A172 (cell line): Measurements from ENCODE around the gene EMC8. TPM values are rescaled to one million over a fixed set of nuclear protein-coding genes. Genes with fewer than 3 reads are reported as not detected.
"Not testable (repeated sequence)": the region's sequence is repeated elsewhere in the genome, so short reads cannot be mapped to it uniquely, and the experiment has no call there.

Source experiments
- DNase-seq: peaks from one replicate; pipeline ENCODE4 v3.0.0-alpha.2; 2015; ENCODE audit warnings: low spot score
- total RNA-seq: library from RNA; depleted of rRNA; stranded (reverse); fragments of >200 nt; shearing (Covaris generic); gene quantifications from 2 replicates; pipeline ENCODE4 v1.2.3, GENCODE V29; 2014; rRNA removed

Gene EMC8
- total RNA-seq = 65.9 and 68.5 TPM in 2 replicates

DNA sequence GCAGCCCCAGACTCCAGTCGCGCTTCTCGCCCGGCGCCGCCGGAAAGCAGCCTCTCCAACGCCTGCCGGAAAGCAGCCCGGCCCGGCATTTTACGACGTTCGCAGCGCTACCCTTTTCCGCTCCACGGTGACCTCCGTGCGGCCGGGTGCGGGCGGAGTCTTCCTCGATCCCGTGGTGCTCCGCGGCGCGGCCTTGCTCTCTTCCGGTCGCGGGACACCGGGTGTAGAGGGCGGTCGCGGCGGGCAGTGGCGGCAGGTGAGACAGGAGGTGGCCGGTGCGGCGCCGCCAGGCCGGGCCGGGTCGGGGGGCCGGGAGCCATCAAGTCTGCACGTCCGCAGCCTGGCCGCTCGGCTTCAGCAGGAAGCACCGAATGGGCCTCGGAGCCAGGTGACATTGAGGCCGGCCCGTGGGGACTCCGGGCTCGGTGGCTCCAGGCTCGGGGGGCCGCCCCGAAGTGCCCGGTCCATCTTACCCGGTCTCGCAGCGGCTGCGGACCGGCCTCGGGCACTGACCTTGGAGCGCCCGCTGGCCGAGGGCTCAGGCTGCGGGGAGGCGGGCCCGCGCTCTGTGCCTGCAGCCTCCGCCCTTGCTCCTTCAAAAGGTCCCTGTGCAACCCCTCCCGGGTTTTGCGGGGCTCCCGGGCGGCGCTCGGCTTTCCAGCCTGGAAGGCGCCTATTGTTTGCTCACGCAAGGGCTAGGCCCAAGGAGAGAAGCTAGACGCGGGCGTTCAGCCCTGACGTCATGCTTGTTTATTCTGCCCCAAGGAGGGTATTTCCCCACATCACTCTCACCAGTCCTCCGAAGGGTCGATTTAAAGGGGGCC, at the start of gene EMC8, which contains the start of gene COX4I1:
Gene EMC8, minus strand, starts transcription at position 48 of the 824 bp plus-strand sequence. CDS start 249 bp downstream, outside the sequence.
Gene COX4I1, plus strand, starts transcription at position 199 of the 824 bp plus-strand sequence. CDS start 1,511 bp downstream, outside the sequence.
- DNase-seq = peak; percentile 84

DNA sequence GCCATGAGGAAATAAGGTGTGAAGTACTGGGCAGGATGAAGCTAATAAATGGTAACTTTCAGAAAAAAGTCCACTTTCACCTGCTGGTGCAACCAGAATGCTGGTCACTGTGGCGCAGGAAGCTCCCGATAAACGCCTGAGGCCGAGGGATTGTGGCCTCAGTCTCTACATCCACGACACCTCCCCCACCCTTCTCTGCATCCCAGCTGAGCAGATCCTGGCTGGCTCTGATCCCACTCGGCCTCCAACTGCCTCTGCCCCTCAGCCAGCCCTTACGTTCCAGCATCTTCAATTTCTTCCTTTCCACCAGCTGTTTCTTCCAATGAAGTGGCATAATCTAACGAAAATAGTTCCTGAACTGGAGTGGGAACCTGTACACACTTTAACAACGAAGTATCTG, 49.6 kb upstream of the EMC8 start:
- DNase-seq = no peak

DNA sequence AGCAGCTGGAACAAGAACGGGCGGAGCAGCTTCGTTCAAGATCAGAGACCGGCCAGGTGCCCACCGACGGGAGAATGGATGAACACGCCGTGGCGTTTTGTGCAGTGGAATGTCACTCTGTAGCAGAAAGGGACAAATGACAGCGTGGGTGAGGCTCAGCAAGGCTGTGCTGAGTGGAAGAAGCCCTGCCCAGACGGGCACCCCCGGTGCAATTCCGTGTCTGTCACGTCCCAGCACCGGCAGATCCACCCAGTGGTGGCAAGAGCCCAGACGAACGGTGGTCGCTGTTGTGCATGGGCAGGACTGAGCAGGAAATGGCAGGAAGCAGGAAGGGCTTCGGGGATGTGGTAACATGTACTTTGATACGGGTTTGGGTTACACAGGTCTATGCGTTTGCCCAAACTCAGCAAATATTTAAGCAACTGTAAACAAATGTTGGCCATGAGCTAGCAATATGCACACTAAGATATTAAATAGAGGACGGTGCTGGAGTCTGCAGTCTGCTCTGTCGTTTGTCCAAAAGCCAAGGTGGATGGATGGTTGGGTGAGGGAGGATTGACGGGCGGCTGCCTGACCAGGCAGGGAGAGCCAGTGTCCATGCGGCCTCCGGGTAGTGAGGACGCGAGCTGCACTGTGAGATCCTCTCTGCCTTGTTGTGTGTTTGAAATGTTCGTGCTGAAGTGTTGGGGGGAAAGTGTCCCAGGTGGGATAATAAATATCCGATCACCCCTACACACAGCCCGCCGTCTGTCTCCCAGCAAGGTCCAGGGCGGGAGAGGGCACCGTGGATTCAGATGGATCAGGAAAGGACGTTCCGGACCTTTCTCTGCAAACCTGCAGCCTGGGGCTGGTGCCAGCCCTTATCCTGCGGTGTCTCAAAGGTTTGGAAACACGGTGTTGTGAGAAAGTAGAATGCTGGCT, 48.6 kb upstream of the EMC8 start:
- DNase-seq = no peak

DNA sequence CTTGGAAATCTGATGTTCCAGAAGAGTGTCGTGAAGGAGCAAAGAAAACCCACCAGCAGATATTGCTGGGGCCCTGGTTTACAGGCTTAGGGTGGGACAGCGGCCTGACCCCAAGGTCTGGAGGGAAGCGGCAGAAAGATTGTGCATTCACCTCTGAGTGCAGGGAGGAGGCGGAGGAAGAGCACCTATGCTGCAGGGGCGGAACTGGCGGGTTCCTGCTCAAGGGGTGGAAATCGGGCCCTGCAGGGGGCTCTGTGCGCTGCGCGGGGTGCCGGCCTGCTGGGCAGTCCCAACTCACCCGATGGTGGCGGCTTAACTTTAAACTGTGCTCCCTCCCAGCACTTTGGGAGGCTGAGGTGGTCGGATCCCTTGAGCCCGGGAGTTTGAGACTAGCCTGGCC, 47.7 kb upstream of the EMC8 start:
- DNase-seq = no peak

DNA sequence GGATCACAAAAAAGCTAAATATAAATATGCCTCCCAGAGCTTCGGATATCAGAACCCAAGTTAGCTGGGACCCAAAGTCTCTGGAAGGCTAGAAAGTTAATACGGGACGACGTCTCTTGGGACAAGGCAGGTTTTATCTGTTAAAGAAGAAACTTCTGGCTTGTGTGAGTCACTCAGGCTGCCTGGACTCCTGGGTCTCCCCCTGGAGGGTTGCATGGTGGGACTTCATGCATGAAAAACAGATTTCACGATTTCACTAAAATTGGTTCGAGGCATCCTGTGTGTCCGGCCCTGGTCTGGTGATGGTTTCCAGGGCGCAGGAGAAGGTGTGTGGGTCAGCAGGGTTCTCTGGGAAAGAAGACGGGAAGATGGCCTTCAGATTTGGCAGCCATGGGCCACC, 47.1 kb upstream of the EMC8 start:
- DNase-seq = no peak

DNA sequence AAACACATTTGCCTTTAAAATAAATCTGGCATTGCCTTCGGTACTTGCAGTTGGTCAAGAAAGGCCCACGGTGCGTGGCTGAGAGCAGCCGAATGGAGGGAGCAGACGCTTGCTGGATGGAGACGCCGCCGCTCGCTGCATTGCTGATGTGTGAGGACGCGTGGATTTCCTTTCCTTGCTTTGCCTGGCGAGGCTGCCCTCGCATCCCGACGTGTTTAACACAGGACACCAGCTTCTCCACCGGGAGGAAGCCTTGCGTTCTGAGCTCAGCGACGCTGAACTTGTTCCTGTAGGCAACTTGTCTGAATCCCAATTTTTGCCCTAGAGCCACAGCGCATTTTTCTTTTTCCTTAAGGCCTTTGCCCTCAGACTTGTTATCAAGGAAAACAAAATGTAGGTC, 45.9 kb upstream of the EMC8 start:
- DNase-seq = no peak

DNA sequence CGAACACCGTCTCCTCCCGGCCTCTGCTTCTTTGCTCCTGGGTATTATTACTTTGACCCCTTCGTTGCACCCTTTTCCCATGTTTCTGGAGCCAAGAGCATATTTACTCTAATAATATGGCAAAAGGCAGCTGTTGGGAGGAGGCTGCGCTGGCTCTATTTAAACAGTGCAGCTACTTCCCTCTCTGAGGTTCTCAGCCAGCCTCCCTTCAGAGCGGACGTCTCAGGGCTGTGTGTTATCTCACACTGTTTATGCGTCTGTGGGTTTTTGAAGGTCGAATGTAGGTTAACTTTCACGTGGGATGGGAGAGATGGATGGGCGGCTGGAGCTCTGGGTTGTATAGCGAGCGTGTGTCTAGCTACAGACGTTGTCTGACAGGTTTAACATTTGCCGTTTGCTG, 45.4 kb upstream of the EMC8 start:
- no peak for DNase-seq

DNA sequence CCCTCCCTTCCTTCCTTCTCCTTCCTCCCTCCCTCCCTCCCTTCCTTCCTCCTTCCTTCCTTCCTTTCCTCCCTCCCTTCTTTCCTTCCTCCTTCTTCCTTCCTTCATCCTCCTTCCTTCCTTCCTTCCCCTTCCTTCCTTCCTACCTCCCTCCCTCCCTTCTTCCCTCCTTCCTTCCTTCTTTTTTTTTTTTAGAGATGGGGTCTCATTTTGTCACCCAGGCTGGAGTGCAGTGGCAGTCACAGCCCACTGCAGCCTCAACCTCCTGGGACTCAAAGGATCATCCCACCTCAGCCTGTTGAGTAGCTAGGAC, 44.8 kb upstream of the EMC8 start:
- no peak for DNase-seq

DNA sequence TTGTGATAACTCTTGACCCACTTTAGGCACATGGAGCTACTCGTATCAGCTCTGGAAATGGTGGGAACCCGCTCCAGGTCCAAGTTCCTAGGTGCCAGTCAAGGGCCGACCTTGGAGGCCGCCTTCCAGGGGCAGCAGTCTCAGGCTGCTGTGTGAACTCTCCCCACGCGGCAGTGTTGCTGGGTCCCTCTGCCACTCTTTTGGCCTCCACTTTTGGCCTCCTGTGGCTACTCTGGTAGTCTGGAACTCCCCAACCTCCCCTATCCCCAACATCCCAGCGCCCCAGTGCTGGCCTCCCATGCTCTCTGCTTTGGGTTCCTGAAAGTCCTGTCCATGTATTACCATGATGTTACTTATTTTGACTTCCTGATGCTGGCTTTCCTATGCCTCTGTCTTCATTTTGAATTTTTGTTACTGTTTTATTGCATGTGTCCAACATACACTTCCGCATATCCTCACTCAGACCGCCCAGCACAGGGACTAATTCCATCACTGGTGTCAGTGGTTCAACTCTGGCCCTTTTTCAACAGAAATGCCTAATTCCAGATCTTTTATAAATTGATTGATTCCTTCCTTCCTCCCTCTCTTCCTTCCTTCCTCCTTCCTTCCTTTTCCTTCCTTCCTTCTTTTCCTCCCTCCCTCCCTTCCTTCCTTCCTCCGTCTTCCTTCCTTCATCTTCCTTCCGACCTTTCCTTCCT, 44.3 kb upstream of the EMC8 start:
- DNase-seq = no peak

DNA sequence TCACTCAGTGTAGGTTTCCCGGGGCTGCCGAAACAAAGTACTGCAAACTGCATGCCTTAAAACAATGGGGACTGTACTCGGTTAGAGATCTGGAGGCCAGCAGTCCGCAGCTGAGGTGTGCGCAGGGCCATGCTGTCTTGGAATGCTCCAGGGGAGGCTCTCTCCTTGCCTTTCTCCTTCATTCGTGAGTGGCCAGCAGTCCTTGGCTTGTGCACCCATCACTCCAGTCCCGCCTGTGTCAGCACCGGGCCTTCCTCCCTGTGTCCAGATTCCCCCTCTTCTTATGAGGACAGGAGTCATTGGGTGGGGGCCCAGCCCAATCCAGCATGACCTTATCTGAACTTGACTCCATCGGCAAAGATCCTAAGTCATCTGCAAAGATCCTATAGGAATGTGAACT, 43.5 kb upstream of the EMC8 start:
- DNase-seq = no peak

DNA sequence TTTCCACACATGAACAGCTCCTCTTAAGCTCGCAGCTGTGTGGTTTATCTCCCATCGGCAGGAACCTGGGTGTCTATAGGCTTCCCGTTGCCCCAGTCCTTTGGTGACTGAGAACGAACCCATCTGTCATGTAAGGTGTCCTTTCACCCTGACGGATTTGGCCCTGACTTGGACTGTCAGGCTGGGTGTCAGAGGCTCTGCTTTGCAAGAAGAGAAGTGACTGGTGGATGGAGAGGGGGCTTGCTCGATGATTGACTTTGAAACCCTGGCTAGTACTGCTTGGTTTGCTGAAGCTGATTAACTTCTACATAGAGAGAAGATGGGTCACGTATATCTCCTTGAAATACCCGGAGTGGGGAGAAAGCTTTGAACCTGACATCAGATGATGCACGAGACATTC, 43.1 kb upstream of the EMC8 start:
- no peak for DNase-seq

DNA sequence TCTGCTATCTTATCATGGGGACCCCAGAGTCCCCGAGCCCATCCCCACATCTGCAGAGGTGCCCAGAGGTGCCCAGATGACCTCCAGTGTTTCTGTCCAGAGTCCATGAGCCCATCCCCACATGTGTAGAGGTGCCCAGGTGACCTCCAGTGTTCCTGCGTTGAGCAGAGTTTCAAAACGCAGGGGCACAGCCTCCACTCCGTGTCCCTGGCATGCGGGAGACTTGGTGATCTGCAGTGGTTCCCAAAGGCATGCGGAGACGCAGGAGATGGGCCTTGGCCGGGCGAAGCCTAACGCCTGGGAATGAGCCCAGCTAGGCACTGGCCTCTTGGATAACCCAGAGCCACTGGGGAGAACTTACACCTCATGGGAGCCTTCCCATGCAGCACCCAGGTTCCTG, 41.5 kb upstream of the EMC8 start:
- no peak for DNase-seq

DNA sequence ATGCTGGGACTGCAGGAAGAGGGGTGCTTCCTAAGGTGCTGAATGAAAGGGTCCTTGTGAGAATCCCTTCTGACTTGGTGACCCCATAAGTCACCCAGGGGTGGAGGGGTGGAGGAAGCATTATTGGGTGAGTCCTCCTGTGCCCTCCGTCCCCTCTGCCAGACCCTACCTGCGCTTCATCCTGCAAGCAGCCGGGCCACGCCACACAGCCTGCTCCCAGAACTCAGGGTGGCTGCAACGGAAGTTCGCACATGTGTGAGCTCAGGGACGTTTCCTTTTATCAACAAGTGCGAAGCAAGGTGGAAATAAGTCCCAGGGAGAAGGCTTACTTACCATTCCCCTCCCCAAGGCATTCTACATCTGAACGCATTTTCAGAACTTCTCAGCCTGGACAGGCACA, 41.1 kb upstream of the EMC8 start:
- no peak for DNase-seq

DNA sequence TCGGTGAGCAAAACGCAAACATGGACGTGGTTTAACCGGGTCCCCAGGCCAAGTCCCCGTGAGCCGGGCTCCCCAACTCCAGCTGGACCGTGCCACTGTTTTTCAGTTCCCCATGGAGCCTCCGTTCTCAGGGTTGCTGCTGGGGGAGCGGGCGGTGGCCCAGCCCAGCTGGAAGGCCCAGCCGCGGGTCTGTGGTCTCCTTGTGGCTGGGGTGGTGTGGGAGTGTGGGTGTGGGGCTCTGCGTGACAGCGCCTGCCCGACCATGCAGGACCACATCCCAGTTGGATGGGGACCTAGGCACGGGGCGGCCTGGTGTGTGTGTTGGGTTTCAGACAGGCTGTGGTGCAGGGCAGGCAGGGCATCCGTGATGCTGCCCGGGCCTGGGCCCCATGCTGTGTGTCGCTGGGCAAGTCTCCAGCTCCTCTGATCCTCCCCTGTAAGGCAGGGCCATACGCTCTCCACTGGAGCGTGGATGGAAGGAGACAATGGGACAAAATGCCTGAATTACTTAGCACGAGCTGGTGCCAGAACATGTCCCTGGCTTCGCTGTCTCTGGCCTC, 40.4 kb upstream of the EMC8 start:
- DNase-seq = no peak

DNA sequence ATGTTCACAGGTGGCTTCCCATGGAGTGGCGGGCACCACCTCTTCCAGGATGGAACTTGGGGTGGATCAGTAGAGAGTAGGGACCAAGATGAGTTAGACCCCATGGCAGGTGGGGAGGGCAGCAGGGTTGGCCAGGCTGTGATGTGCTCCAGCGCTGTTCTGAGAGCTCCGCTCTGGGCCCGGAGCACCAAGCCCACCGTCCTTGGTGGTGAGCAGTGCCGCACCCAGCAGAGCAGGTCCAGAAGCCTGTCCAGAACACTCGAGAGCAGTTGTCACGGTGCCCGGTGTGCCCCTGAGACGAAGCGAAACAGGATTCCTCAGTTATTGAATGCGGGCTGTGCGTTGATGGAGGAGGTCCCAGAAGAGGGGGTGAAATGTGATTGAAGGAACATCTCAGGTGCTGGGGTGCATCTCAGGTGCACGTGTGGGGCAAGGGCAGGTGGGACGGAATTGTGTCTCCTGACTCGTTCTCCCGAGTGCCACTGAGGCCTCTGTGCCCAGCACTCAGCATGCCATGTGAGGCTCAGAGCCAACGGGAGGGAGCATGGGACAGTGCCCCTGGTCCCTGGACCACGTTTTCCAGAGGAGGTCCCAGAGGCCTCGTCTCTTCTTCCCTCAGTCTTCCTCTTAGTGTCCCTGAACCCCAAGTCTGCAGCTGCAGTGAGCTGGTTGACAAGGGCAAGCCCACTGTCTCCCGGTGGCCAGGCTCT, 39.7 kb upstream of the EMC8 start:
- no peak for DNase-seq

DNA sequence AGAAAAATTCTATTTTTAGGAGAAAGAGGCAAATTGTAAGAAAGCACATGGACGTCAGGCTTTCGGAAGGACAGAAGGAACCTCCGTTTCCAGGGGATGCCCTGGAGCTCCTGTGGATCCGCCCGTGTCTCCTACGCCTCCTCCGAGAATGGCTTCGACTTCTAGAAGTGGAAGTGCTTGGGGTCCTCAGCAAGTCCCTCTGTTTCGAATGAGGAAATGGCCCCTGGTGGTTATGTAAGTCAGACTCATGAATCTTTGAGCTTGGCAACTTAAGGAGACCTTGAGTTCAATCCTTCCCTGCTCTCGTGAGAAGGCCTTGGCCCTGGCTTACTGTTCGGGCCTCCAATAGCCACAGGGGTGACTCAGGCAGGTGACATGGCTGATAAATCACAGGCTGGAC, 39.0 kb upstream of the EMC8 start:
- DNase-seq = no peak

DNA sequence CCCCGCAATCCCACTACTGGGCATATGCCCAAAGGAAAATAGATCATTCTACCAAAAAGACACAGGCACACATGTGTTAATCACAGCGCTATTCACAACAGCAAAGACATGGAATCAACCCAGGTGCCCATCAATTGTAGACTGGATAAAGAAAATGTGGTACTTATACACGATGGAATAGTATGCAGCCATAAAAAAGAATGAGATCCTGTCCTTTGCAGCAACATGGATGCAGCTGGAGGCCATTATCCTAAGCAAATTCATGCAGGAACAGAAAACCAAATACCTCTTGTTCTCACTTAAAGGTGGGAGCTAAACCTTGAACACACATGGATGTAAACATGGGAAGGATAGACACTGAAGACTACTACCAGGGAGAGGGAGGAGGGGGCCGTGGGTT, 38.3 kb upstream of the EMC8 start:
- DNase-seq = not testable (repeated sequence)

DNA sequence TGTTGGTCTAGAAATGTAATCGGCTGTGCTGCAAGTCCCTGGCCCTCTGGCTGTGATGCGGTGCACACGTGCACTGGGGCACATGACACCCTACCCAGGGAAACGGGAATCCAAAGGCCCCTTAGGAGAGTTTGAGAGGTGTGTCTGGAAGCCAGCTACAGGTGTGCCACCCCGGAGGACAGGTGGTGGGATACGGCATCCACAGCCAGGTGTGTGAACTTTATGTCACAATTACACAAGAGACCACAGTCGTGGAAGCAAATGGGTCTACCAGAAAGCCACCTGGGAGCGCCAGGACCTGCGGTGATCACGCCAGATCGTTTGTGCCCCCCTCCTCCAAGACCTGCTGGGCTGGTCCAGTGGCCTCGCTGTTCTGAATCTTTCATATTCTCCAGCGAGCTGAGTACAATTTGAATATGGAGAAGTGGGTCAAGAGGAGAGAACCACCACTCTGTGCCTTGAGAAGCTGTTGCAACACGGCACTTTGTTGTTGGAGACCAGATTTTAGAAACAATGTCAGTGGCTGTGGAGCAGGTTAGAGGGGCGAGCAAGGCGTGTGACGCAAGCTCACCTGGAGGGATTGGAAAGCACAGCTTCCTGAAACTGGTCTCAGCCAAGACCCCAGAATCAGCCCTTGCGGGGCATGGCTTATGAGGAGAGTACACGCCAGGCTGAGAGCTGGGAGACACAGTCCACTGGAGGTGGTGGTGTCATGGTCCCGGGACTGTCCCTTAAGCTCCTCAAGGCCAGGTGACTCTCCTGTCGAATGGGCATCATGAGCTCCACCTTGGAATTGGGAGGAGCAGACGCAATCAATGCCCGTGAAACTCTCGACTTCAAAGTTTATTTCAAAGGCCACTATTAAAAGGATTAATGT, 37.6 kb upstream of the EMC8 start:
- no peak for DNase-seq

DNA sequence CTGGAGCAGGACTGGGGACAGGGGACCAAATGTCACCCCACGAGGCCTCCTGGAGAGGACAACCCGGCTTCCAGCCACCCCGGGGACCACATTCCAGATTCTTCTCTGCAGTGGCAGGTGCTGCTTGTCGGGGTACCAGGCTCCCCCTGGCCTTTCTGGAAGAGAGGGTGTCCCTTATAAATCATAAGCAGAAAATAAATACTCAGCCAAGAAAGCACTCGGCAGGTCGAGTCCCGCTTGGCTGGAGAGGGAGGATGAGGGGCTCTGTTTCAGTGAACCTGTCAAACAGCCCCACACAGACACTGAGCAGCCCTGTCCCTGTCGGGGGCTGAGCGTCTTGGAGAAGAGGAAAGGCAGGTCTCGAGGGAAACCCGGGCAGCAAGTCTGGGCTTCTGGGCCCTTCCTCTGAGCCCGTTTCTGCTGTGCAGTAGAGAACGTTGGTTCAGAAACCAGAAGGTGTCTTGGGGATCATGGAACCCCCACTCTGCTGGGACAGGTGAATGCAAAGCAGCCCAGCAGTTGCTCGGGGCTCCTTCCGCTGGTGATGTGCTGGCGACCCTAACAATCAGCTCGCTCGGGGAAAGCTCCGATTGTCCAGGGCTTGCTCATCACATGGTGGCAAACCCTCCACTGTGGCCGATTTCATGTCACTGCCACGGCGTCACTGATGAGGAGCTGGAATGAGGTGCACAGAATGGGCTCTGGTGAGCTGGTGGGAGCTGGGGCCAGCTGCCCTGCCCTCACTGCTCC, 36.8 kb upstream of the EMC8 start:
- no peak for DNase-seq
